Upper lobe of left lung (tissue), 4 donors: ENCODE results near the gene RRP7A.
"Not testable (repeated sequence)": the region's sequence is repeated elsewhere in the genome, so short reads cannot be mapped to it uniquely, and the experiment has no call there.

Experiments used
- POLR2A ChIP-seq, 4 donors: fragments of 450-650 bp; IDR thresholded peaks; one replicate each; pipeline ENCODE4 v1.5.1; 2016 to 2017; ENCODE audit warnings: antibody characterized with exemption in 4 of 4, mild to moderate bottlenecking in 2 of 4
- TF ChIP-seq, protein P1 (sequence below), 6 experiments: fragments of 450-650 bp in 4 of 6; fragments of 200-600 bp in 2 of 6; sonication (generic) in 2 of 6; IDR thresholded peaks; one replicate each; pipeline ENCODE4 v1.5.1; 2016 to 2019; ENCODE audit warnings: antibody characterized with exemption in 6 of 6

DNA sequence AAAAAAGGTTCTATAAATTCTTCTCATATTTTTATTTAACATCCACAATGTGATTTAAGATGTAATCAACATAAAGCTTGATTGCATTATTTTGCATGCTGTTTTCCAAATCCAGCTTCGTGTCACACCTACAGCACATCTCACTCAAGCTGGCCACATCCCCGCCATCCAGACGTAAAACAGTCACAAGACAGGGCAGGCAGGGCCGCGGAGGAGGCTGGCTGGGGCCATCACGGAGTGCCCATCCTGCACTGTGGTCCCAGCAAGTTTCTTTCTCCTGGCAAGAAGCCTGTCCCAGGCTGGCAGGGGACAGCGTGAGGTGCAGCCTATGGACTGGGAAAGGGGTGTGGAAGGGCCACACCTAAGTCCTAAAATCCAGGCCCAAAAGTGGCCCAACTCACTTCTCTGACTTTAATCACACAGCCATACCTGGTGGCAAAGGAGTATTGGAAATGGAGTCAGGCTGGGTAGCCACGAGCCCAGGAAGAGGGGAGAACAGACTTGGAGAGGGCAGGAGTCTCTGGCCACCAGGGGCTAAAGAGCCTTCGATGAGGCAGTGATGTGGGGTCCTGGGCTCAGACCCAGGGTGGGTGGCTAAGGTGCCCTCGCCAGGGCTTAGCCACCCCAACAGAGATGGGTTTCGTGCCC, 11.1 kb downstream of the RRP7A start:
- TF ChIP-seq, protein P1, sequence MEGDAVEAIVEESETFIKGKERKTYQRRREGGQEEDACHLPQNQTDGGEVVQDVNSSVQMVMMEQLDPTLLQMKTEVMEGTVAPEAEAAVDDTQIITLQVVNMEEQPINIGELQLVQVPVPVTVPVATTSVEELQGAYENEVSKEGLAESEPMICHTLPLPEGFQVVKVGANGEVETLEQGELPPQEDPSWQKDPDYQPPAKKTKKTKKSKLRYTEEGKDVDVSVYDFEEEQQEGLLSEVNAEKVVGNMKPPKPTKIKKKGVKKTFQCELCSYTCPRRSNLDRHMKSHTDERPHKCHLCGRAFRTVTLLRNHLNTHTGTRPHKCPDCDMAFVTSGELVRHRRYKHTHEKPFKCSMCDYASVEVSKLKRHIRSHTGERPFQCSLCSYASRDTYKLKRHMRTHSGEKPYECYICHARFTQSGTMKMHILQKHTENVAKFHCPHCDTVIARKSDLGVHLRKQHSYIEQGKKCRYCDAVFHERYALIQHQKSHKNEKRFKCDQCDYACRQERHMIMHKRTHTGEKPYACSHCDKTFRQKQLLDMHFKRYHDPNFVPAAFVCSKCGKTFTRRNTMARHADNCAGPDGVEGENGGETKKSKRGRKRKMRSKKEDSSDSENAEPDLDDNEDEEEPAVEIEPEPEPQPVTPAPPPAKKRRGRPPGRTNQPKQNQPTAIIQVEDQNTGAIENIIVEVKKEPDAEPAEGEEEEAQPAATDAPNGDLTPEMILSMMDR (IDR thresholded peaks at IDR 0.05): not testable (repeated sequence)
- TF ChIP-seq POLR2A (IDR thresholded peaks at IDR 0.05): not testable (repeated sequence)
